Loucy (cell line): ENCODE data around the gene SYNGR4.

Experiments used
- EZH2phosphoT487 ChIP-seq: fragments of 200-600 bp; IDR thresholded peaks from 2 replicates; pipeline ENCODE4 v1.6.1; 2018; ENCODE audit warnings: antibody characterized with exemption, mild to moderate bottlenecking, moderate library complexity, borderline replicate concordance
- TF ChIP-seq, protein P1 (sequence below): fragments of 200-600 bp; sonication (generic); conservative IDR thresholded peaks from 2 replicates; pipeline ENCODE4 v1.5.1; 2014; ENCODE audit warnings: mild to moderate bottlenecking, antibody characterized with exemption, low read length

DNA sequence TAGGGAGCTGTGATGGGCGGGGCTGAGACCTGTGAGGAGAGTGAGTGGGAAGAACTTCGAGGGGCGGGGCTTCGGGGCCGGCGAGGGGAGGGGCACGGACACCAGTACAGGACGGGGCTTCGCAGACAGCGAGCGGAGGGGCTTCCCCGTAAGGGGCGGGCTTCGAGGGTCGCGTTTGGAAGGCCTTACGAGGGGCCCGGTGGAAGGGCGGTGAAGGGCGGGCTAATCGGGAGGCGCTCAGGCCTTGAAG lies 42.9 kb upstream of the SYNGR4 start:
- TF ChIP-seq EZH2phosphoT487, result no peak
- TF ChIP-seq, protein P1, sequence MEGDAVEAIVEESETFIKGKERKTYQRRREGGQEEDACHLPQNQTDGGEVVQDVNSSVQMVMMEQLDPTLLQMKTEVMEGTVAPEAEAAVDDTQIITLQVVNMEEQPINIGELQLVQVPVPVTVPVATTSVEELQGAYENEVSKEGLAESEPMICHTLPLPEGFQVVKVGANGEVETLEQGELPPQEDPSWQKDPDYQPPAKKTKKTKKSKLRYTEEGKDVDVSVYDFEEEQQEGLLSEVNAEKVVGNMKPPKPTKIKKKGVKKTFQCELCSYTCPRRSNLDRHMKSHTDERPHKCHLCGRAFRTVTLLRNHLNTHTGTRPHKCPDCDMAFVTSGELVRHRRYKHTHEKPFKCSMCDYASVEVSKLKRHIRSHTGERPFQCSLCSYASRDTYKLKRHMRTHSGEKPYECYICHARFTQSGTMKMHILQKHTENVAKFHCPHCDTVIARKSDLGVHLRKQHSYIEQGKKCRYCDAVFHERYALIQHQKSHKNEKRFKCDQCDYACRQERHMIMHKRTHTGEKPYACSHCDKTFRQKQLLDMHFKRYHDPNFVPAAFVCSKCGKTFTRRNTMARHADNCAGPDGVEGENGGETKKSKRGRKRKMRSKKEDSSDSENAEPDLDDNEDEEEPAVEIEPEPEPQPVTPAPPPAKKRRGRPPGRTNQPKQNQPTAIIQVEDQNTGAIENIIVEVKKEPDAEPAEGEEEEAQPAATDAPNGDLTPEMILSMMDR, result no peak
